NT2/D1 (cell line): Measurements from ENCODE around the gene SCAPER.

Experiments
- DNase-seq: peaks from one replicate; pipeline ENCODE4 v3.0.0-alpha.2; 2011; ENCODE audit warnings: low read depth, low spot score
- H3K27me3 ChIP-seq: 2 replicates; pipeline ENCODE4 v1.6.0; 2011; ENCODE audit warnings: mild to moderate bottlenecking; ENCODE audit not compliant: insufficient read length, insufficient read depth
- H3K36me3 ChIP-seq: 2 replicates; pipeline ENCODE4 v1.6.1; 2011; ENCODE audit warnings: mild to moderate bottlenecking, low read length, mixed read lengths; ENCODE audit not compliant: insufficient read depth, insufficient read length
- H3K4me1 ChIP-seq: 2 replicates; pipeline ENCODE4 v1.5.1; 2011; ENCODE audit not compliant: insufficient read depth, insufficient read length
- H3K4me3 ChIP-seq: 2 replicates; pipeline ENCODE4 v1.5.1; 2011; ENCODE audit warnings: low read depth; ENCODE audit not compliant: insufficient read length
- H3K9ac ChIP-seq: 2 replicates; pipeline ENCODE4 v1.6.0; 2011; ENCODE audit warnings: low read depth; ENCODE audit not compliant: insufficient read length
- H3K9me3 ChIP-seq: 2 replicates; pipeline ENCODE4 v1.5.1; 2011; ENCODE audit warnings: mild to moderate bottlenecking, low read length; ENCODE audit not compliant: insufficient read depth
- SUZ12 ChIP-seq: IDR thresholded peaks from 2 replicates; pipeline ENCODE4 v1.6.1; 2011; ENCODE audit not compliant: insufficient read length, insufficient read depth; ENCODE audit errors: extremely low read depth
- YY1 ChIP-seq: IDR thresholded peaks from 2 replicates; pipeline ENCODE4 v1.6.1; 2011; ENCODE audit not compliant: insufficient read length, insufficient read depth
- ZNF274 ChIP-seq: IDR thresholded peaks from 2 replicates; pipeline ENCODE4 v1.6.1; 2011; ENCODE audit warnings: mild to moderate bottlenecking, low read depth, low read length

Gene SCAPER

GRCh38 chr15:76664411-76664810 lies 240.7 kb downstream of the SCAPER start:
- no peak for DNase-seq
- TF ChIP-seq YY1 (no peak), SUZ12 (no peak), ZNF274 (no peak)
- H3K4me1 ChIP-seq = no peaks in the 10 kb centered on the region
- no peak overlapping the region for H3K9ac ChIP-seq
- no peak overlapping the region for H3K4me3 ChIP-seq
- H3K9me3 ChIP-seq = no peaks in the 10 kb centered on the region
- no peaks in the 10 kb centered on the region for H3K36me3 ChIP-seq
- H3K27me3 ChIP-seq = no peaks in the 10 kb centered on the region

- Histone ChIP-seq H3K9ac (no peak overlapping the region), H3K27me3 (no peaks in the 10 kb centered on the region), H3K36me3 (no peaks in the 10 kb centered on the region), H3K4me1 (no peaks in the 10 kb centered on the region), H3K4me3 (no peak overlapping the region), H3K9me3 (no peaks in the 10 kb centered on the region)
- DNase-seq = no peak
- TF ChIP-seq YY1 = no peak
- no peak for TF ChIP-seq ZNF274
- TF ChIP-seq SUZ12 = no peak
Measured at GRCh38 chr15:76663529-76663928, 241.6 kb downstream of the SCAPER start.

DNA sequence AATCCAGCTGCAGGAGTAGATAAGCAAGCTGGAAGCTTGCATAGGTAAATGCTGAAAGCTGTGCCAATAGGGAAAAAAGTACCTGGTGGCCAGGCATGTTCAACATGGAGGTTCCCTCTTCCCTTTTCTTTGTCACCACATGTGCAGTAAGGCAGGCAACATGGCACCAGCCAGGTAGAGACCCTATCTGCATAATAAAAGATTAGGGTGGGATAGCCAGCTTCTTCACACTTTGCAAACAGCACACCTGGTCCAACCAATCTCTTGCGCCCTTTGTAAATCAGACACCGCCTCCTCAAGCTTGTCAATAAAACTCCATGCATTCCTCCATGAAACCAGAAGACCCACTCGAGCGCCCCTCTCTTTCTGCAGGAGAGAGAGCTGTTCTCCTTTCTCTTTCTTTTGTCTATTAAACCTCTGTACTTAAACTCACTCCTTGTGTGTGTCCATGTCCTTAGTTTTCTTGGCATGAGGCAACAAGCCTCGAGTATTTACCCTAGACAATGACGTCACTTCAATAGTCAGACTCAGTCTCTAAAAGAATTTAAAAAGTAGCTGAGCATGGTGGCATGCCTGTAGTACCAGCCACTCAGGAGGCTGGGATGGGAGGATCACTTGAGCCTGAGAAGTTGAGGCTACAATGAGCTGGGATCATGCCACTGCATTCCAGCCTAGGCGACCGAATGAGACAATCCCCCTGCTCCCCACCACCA lies 256.3 kb downstream of the SCAPER start:
- Histone ChIP-seq H3K4me1 (no peaks in the 10 kb centered on the region), H3K36me3 (no peaks in the 10 kb centered on the region), H3K9me3 (0 out of 2 replicates have a peak, but pooled peaks cover 4% of the 10 kb centered on the region), H3K27me3 (no peaks in the 10 kb centered on the region), H3K9ac (no peak overlapping the region), H3K4me3 (no peak overlapping the region)
- TF ChIP-seq ZNF274 (no peak), SUZ12 (no peak), YY1 (no peak)
- no peak for DNase-seq

GRCh38 chr15:76647612-76648011 lies 257.5 kb downstream of the SCAPER start:
- no peaks in the 10 kb centered on the region for H3K36me3 ChIP-seq
- TF ChIP-seq YY1 = no peak
- TF ChIP-seq SUZ12 = no peak
- TF ChIP-seq ZNF274 = no peak
- no peak overlapping the region for H3K4me3 ChIP-seq
- no peak overlapping the region for H3K9ac ChIP-seq
- H3K9me3 ChIP-seq = no peaks in the 10 kb centered on the region
- H3K4me1 ChIP-seq = no peaks in the 10 kb centered on the region
- no peaks in the 10 kb centered on the region for H3K27me3 ChIP-seq
- DNase-seq = no peak

- Histone ChIP-seq H3K9ac (no peak overlapping the region), H3K4me3 (no peak overlapping the region), H3K4me1 (no peaks in the 10 kb centered on the region), H3K9me3 (no peaks in the 10 kb centered on the region), H3K36me3 (no peaks in the 10 kb centered on the region), H3K27me3 (no peaks in the 10 kb centered on the region)
- TF ChIP-seq SUZ12 = no peak
- DNase-seq = no peak
Measured at GRCh38 chr15:76644646-76645045, 260.5 kb downstream of the SCAPER start.

DNA sequence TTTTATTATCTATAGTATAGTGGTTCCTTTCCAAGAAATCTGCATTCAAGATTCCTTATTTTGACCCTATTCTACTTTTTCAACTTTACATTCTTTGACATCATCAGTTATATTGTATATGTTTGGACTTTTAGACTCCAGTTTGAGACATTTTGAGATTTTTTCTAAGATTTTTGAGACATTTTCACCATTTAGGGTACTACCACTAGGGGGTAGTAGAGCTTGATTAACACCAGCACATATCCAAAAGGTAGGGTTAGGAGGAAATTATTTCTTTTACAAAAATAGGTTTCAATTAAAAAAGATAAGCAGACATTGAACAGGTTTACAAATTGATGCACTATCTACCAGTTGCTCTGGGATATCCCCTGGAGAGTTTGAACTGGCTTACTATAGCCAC lies 262.5 kb downstream of the SCAPER start:
- no peak for DNase-seq
- Histone ChIP-seq H3K9ac (no peak overlapping the region), H3K9me3 (no peaks in the 10 kb centered on the region), H3K36me3 (no peaks in the 10 kb centered on the region), H3K27me3 (no peaks in the 10 kb centered on the region), H3K4me1 (no peaks in the 10 kb centered on the region), H3K4me3 (no peak overlapping the region)
- TF ChIP-seq ZNF274 = no peak
- TF ChIP-seq SUZ12 = no peak
- no peak for TF ChIP-seq YY1

DNA sequence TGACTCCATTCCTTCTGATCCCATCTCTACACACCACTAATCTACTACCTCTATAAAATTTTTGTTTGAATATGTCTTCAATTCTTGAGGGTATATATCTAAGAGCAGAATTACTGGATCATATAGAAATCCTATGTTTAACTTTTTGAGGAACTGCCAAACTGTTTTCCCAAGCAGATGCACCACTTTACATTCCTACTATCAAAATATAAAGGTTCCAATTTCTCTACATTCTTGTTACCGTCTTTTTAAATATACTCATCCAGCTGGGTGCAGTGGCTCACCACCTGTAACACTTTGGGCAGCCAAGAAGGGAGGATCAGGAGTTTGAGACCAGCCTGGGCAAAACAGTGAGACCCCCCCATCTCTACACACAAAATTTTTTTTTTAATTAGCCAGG lies 268.0 kb downstream of the SCAPER start:
- Histone ChIP-seq H3K4me3 (no peak overlapping the region), H3K36me3 (no peaks in the 10 kb centered on the region), H3K9me3 (peaks cover 15% of the 10 kb centered on the region), H3K9ac (no peak overlapping the region), H3K27me3 (no peaks in the 10 kb centered on the region), H3K4me1 (no peaks in the 10 kb centered on the region)
- no peak for TF ChIP-seq SUZ12
- DNase-seq = no peak
